GM12872 (cell line): ENCODE data around the gene ITGAX.

Source experiments
- CTCF ChIP-seq: IDR thresholded peaks from 3 replicates; pipeline ENCODE4 v1.5.1; 2011; ENCODE audit warnings: low read depth, mild to moderate bottlenecking, low read length, moderate library complexity; ENCODE audit not compliant: insufficient read depth

Gene ITGAX

GRCh38 chr16:31362476-31363405, 7.8 kb downstream of the ITGAX start:
- no peak for TF ChIP-seq CTCF

GRCh38 chr16:31363721-31364120, 8.7 kb downstream of the ITGAX start:
- no peak for TF ChIP-seq CTCF

GRCh38 chr16:31364421-31364820, 9.4 kb downstream of the ITGAX start:
- TF ChIP-seq CTCF: no peak

GRCh38 chr16:31365131-31365865, 10.3 kb downstream of the ITGAX start:
- TF ChIP-seq CTCF: no peak

- no peak for TF ChIP-seq CTCF
Observed at GRCh38 chr16:31367853-31368252, 12.9 kb downstream of the ITGAX start.

- TF ChIP-seq CTCF: no peak
Observed at GRCh38 chr16:31371008-31371407, 16.0 kb downstream of the ITGAX start.
